Duodenal mucosa (tissue), 2 donors: ENCODE measurements around the gene SCAMP3.

Source experiments
- H3K27ac ChIP-seq: one replicate; pipeline ENCODE4 v1.7.0; 2013; ENCODE audit warnings: low read depth, low read length
- H3K27me3 ChIP-seq, 2 donors: one replicate each; pipeline ENCODE4 v1.7.0; 2013; ENCODE audit warnings: low read length in 2 of 2, control low read depth in 1 of 2; ENCODE audit not compliant: insufficient read depth in 2 of 2, control insufficient read depth in 1 of 2
- H3K36me3 ChIP-seq, 2 donors: one replicate each; pipeline ENCODE4 v1.7.0; 2013; ENCODE audit warnings: low read length in 2 of 2, control low read depth in 1 of 2; ENCODE audit not compliant: insufficient read depth in 2 of 2, control insufficient read depth in 1 of 2
- H3K4me1 ChIP-seq, 2 donors: one replicate each; pipeline ENCODE4 v1.7.0; 2013; ENCODE audit warnings: low read length in 2 of 2, control low read depth in 1 of 2; ENCODE audit not compliant: insufficient read depth in 2 of 2, control insufficient read depth in 1 of 2
- H3K4me3 ChIP-seq, 2 donors: one replicate each; pipeline ENCODE4 v1.7.0; 2013; ENCODE audit warnings: low read length in 2 of 2, low read depth in 1 of 2
- H3K9ac ChIP-seq, 2 donors: one replicate each; pipeline ENCODE4 v1.7.0; 2013; ENCODE audit warnings: low read length in 2 of 2, low read depth in 1 of 2
- H3K9me3 ChIP-seq, 2 donors: one replicate each; pipeline ENCODE4 v1.7.0; 2013; ENCODE audit warnings: low read length in 2 of 2, control low read depth in 1 of 2; ENCODE audit not compliant: control insufficient read depth in 1 of 2

SCAMP3 gene

GRCh38 chr1:155285631-155286044, 23.5 kb upstream of the SCAMP3 start:
- Histone ChIP-seq H3K27ac (no peak overlapping the region), H3K36me3 (peaks cover 3 to 18% of the 10 kb centered on the region in 2 donors), H3K9ac (no peak overlapping the region), H3K27me3 (no peaks in the 10 kb centered on the region), H3K4me3 (no peak overlapping the region), H3K4me1 (no peaks in the 10 kb centered on the region), H3K9me3 (no peaks in the 10 kb centered on the region)

- Histone ChIP-seq H3K9ac (no peak overlapping the region), H3K36me3 (peaks cover 3 to 18% of the 10 kb centered on the region in 2 donors)
Measured at GRCh38 chr1:155285063-155285462, 22.9 kb upstream of the SCAMP3 start.

DNA sequence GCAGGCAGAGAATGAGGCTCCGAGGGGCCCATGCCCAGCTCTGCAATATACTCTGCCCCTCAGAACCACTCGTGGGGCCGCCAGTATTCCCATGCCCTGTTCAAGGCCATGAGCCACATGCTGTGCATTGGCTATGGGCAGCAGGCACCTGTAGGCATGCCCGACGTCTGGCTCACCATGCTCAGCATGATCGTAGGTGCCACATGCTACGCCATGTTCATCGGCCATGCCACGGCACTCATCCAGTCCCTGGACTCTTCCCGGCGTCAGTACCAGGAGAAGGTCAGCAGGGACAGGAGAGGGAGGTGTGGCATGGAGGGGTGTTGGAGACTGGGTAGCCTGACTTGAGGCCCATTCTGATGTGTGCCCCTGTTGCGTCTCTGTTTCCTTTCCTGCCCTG, 22.3 kb upstream of the SCAMP3 start:
- Histone ChIP-seq H3K4me3 (no peak overlapping the region), H3K27ac (no peak overlapping the region), H3K9ac (no peak overlapping the region), H3K27me3 (no peaks in the 10 kb centered on the region), H3K4me1 (no peaks in the 10 kb centered on the region), H3K9me3 (no peaks in the 10 kb centered on the region), H3K36me3 (peaks cover 3 to 18% of the 10 kb centered on the region in 2 donors)

More at GRCh38 chr1:155285063-155285462, 22.9 kb upstream of the SCAMP3 start:
- Histone ChIP-seq H3K27me3 (no peaks in the 10 kb centered on the region), H3K9me3 (no peaks in the 10 kb centered on the region), H3K4me3 (no peak overlapping the region), H3K27ac (no peak overlapping the region), H3K4me1 (no peaks in the 10 kb centered on the region)

DNA sequence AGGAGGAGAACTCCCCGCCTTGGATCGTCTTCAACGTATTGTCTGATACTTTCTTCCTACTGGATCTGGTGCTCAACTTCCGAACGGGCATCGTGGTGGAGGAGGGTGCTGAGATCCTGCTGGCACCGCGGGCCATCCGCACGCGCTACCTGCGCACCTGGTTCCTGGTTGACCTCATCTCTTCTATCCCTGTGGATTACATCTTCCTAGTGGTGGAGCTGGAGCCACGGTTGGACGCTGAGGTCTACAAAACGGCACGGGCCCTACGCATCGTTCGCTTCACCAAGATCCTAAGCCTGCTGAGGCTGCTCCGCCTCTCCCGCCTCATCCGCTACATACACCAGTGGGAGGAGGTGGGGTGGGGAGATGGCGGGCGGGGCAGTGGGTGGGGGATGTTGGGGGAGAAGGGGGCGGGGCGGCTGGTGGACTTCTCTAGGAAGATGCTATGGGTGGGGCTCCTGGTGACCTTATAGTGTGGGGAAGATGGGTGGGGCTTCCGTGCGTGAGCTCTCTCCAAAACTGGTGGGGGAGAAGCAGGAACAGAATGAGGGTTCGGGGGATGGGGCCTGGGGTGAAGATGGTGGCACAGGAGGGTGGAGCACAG, 20.4 kb upstream of the SCAMP3 start:
- Histone ChIP-seq H3K9me3 (no peaks in the 10 kb centered on the region), H3K27me3 (no peaks in the 10 kb centered on the region), H3K36me3 (peaks cover 3 to 13% of the 10 kb centered on the region in 2 donors), H3K4me1 (peaks cover 0 to 4% of the 10 kb centered on the region in 2 donors), H3K27ac (no peak overlapping the region), H3K9ac (no peak overlapping the region), H3K4me3 (no peak overlapping the region)

GRCh38 chr1:155279268-155279667, 17.1 kb upstream of the SCAMP3 start:
- Histone ChIP-seq H3K4me1 (peaks cover 5% of the 10 kb centered on the region in 2 donors), H3K9ac (no peak overlapping the region), H3K27ac (no peak overlapping the region), H3K27me3 (no peaks in the 10 kb centered on the region), H3K36me3 (peaks cover 0 to 7% of the 10 kb centered on the region in 2 donors), H3K4me3 (no peak overlapping the region), H3K9me3 (no peaks in the 10 kb centered on the region)

- no peak overlapping the region for H3K9ac ChIP-seq
- peak overlapping the region; percentile 67 to 82 for H3K4me3 ChIP-seq
- H3K36me3 ChIP-seq = peaks cover 0 to 3% of the 10 kb centered on the region in 2 donors
- no peak overlapping the region for H3K27ac ChIP-seq
- H3K4me1 ChIP-seq = peaks cover 5 to 8% of the 10 kb centered on the region in 2 donors
- H3K27me3 ChIP-seq = no peaks in the 10 kb centered on the region
- no peaks in the 10 kb centered on the region for H3K9me3 ChIP-seq
Measured at GRCh38 chr1:155278689-155279160, 16.6 kb upstream of the SCAMP3 start.

DNA sequence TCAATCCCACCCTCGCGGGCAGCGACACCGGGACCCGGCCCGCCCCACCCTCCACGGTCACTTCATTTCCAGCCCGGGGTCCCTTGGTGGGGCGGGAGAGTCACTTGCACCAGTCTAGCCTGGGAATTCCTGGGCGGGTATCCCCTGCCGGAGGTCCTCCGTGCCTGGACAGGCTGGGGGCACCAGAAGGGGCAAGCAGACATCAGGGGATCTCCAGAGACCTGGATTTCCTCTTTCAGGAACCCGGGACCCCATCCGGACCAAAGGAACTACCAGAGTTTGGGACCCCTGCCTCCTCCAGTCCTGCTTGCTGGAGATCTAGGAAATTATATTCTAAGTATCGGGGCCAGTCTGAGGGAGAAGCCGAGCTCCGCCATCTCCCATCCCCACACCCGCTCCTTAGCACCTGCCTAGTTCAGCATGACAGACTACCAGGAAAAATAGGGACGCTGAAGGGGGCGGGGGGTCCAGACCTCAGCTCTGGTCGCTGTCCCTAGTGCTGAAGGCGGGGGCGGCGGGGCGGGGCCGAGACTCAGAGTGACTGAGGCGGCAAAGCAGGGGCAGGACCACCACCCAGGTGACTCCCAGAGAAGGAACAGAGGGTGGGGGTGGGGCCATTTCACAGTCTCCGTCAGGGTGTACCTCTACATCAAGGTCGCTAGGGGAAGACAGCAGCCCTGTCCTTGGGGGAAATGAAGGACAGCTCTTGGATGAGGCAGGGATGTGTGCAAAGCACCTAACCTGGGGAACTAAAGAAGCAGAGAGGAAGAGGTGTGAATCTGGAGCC, 15.9 kb upstream of the SCAMP3 start:
- peak overlapping the region; percentile 67 to 82 for H3K4me3 ChIP-seq
- no peak overlapping the region for H3K27ac ChIP-seq
- no peaks in the 10 kb centered on the region for H3K27me3 ChIP-seq
- H3K36me3 ChIP-seq = no peaks in the 10 kb centered on the region
- peaks cover 5 to 11% of the 10 kb centered on the region in 2 donors for H3K4me1 ChIP-seq
- peak overlapping the region; percentile 56 to 81 for H3K9ac ChIP-seq
- H3K9me3 ChIP-seq = no peaks in the 10 kb centered on the region

DNA sequence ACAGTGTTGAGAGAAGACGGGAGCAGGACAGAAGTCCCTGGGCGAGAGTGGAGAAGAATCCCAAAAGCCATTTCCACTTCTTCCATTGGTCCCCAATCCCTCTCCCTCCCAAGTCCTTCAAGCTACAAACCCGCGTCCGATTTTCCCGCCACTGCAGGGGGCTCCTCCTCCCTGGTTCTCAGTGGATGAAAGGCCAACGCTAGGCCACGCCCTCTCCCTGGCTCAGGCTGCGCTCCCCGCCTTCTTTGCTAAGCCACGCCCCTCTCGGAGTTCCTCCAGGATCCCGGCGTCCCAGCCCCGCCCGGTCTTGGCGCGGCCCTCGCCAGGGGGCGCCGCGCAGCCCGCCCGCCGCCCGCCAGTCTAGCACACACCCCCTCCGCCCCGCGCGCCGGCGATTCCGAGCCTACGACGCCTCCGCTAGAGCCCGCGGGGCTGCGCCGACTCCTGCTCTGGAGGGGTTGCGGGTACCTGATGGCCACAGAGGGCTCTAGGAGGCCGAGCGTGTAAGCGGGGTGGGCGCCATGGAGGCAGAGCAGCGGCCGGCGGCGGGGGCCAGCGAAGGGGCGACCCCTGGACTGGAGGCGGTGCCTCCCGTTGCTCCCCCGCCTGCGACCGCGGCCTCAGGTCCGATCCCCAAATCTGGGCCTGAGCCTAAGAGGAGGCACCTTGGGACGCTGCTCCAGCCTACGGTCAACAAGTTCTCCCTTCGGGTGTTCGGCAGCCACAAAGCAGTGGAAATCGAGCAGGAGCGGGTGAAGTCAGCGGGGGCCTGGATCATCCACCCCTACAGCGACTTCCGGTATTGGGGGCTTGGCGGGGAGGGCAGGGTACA, 15.1 kb upstream of the SCAMP3 start, which contains the start of gene HCN3:
HCN3 (plus strand) TSS at position 394 of the 832 bp plus-strand sequence; CDS start at position 522, 128 bp downstream.
- Histone ChIP-seq H3K4me3 (peak within 1 kb of the TSS; percentile 67 to 82), H3K9me3 (no peaks in the 10 kb centered on the region), H3K27ac (peak within 1 kb of the TSS; percentile 17), H3K27me3 (no peaks in the 10 kb centered on the region), H3K4me1 (peaks cover 8 to 15% of the 10 kb centered on the region in 2 donors), H3K9ac (peak within 1 kb of the TSS; percentile 56 to 81), H3K36me3 (no peaks in the 10 kb centered on the region)

GRCh38 chr1:155273343-155274245, 11.4 kb upstream of the SCAMP3 start, which contains the start of gene CLK2:
TSS of gene CLK2 (minus strand) at chr1:155273504. CDS start at chr1:155270977, 2,527 bp downstream.
- Histone ChIP-seq H3K27me3 (no peaks in the 10 kb centered on the region), H3K9me3 (no peaks in the 10 kb centered on the region), H3K4me3 (peak within 1 kb of the TSS; percentile 56 to 76), H3K27ac (peak within 1 kb of the TSS; percentile 82), H3K9ac (peak within 1 kb of the TSS; percentile 71), H3K4me1 (peaks cover 10 to 22% of the 10 kb centered on the region in 2 donors), H3K36me3 (peaks cover 20 to 27% of the 10 kb centered on the region in 2 donors)
